Trophoblast cell (in vitro differentiated cells and primary cell): ENCODE measurements around the gene PRTN3.

Experiments
- DNase-seq, 2 donors: peaks; one replicate each; pipeline ENCODE4 v3.0.0-alpha.2; 2016
- H2AFZ ChIP-seq: 2 replicates; pipeline ENCODE4 v1.6.1; 2013; ENCODE audit warnings: low read length, moderate library complexity, mild to moderate bottlenecking; ENCODE audit not compliant: insufficient read depth, poor library complexity
- H2AK5ac ChIP-seq: 2 replicates; pipeline ENCODE4 v1.6.1; 2013; ENCODE audit warnings: mild to moderate bottlenecking, low read length
- H2BK120ac ChIP-seq: 2 replicates; pipeline ENCODE4 v1.6.1; 2013; ENCODE audit warnings: low read length, mild to moderate bottlenecking, moderate library complexity; ENCODE audit not compliant: insufficient read depth, poor library complexity
- H2BK12ac ChIP-seq: 2 replicates; pipeline ENCODE4 v1.6.1; 2013; ENCODE audit warnings: mild to moderate bottlenecking, low read length, moderate library complexity
- H2BK5ac ChIP-seq: 2 replicates; pipeline ENCODE4 v1.6.1; 2013; ENCODE audit warnings: low read length, low read depth, moderate library complexity, mild to moderate bottlenecking; ENCODE audit not compliant: poor library complexity
- H3K14ac ChIP-seq: 2 replicates; pipeline ENCODE4 v1.6.1; 2013; ENCODE audit warnings: mild to moderate bottlenecking, low read length
- H3K18ac ChIP-seq: 2 replicates; pipeline ENCODE4 v1.6.1; 2013; ENCODE audit warnings: mild to moderate bottlenecking, low read length
- H3K23ac ChIP-seq: 2 replicates; pipeline ENCODE4 v1.6.1; 2013; ENCODE audit warnings: low read length
- H3K27ac ChIP-seq: 2 replicates; pipeline ENCODE4 v1.5.1; 2013; ENCODE audit warnings: low read depth, mild to moderate bottlenecking, inconsistent platforms, low read length, moderate library complexity
- H3K27me3 ChIP-seq: 2 replicates; pipeline ENCODE4 v1.6.1; 2013; ENCODE audit warnings: inconsistent platforms, mild to moderate bottlenecking, low read length, moderate library complexity; ENCODE audit not compliant: insufficient read depth
- H3K36me3 ChIP-seq, 2 experiments: 1 replicate in 1 of 2; 2 replicates in 1 of 2; pipeline ENCODE4 v1.6.1; 2013; ENCODE audit warnings: low read length in 2 of 2, mild to moderate bottlenecking in 2 of 2, moderate library complexity in 1 of 2; ENCODE audit not compliant: insufficient read depth in 2 of 2, control insufficient read depth in 1 of 2
- H3K4ac ChIP-seq: 2 replicates; pipeline ENCODE4 v1.6.1; 2013; ENCODE audit warnings: low read depth, mild to moderate bottlenecking, low read length, moderate library complexity
- H3K4me1 ChIP-seq, 2 experiments: 1 replicate in 1 of 2; 2 replicates in 1 of 2; pipeline ENCODE4 v1.6.1; 2013; ENCODE audit warnings: low read length in 2 of 2, mild to moderate bottlenecking in 2 of 2, moderate library complexity in 1 of 2; ENCODE audit not compliant: insufficient read depth in 2 of 2, control insufficient read depth in 1 of 2
- H3K4me2 ChIP-seq: 2 replicates; pipeline ENCODE4 v1.6.1; 2013; ENCODE audit warnings: inconsistent platforms, mild to moderate bottlenecking, low read length, moderate library complexity
- H3K4me3 ChIP-seq: 2 replicates; pipeline ENCODE4 v1.5.1; 2013; ENCODE audit warnings: mild to moderate bottlenecking, low read depth, low read length, inconsistent platforms
- H3K79me1 ChIP-seq: one replicate; pipeline ENCODE4 v1.6.1; 2013; ENCODE audit warnings: low read length
- H3K79me2 ChIP-seq: 2 replicates; pipeline ENCODE4 v1.6.1; 2013; ENCODE audit warnings: low read length, mild to moderate bottlenecking; ENCODE audit not compliant: control insufficient read depth, insufficient read depth, poor library complexity
- H3K9ac ChIP-seq: 2 replicates; pipeline ENCODE4 v1.6.1; 2013; ENCODE audit warnings: mild to moderate bottlenecking, low read length
- H3K9me3 ChIP-seq: 2 replicates; pipeline ENCODE4 v1.6.1; 2013; ENCODE audit warnings: low read depth, mild to moderate bottlenecking, control low read depth, inconsistent platforms, low read length; ENCODE audit not compliant: insufficient read depth
- H4K12ac ChIP-seq: 2 replicates; pipeline ENCODE4 v1.6.1; 2013; ENCODE audit warnings: low read depth, mild to moderate bottlenecking, low read length, moderate library complexity
- H4K8ac ChIP-seq: 2 replicates; pipeline ENCODE4 v1.6.1; 2013; ENCODE audit warnings: low read depth, mild to moderate bottlenecking, low read length, moderate library complexity
- H4K91ac ChIP-seq: one replicate; pipeline ENCODE4 v1.6.1; 2013; ENCODE audit warnings: low read depth, mild to moderate bottlenecking, low read length, moderate library complexity
- WGBS: extraction: QIAGEN DNeasy Blood & Tissue Kit; methylation state at CpG from one replicate; pipeline ENCODE4 v1.1.7; 2013; ENCODE audit warnings: missing lambda C conversion rate; ENCODE audit not compliant: insufficient read length, insufficient coverage; ENCODE audit errors: extremely low coverage; 5-methylcytosine and 5-hydroxymethylcytosine counted together

PRTN3 gene

GRCh38 chr19:800360-801029, 40.3 kb upstream of the PRTN3 start:
- peak overlapping the region; percentile 0 for H3K9ac ChIP-seq
- H3K36me3 ChIP-seq, result peaks cover 65 to 68% of the 10 kb centered on the region in 2 experiments
- no peak overlapping the region for H3K23ac ChIP-seq
- H3K4me2 ChIP-seq, result peak overlapping the region; percentile 58
- DNase-seq, result peak; percentile 51 to 75
- H3K18ac ChIP-seq, result no peak overlapping the region
- no peak overlapping the region for H2AK5ac ChIP-seq
- H3K27me3 ChIP-seq, result no peaks in the 10 kb centered on the region
- no peak overlapping the region for H2BK12ac ChIP-seq
- no peak overlapping the region for H4K12ac ChIP-seq
- WGBS, result no CpG with 5 or more reads among the region's 17 CpGs
- no peak overlapping the region for H2AFZ ChIP-seq
- H3K4ac ChIP-seq, result peak overlapping the region; percentile 97
- peaks cover 23% of the 10 kb centered on the region for H3K79me1 ChIP-seq
- no peak overlapping the region for H4K8ac ChIP-seq
- no peak overlapping the region for H4K91ac ChIP-seq
- peaks cover 69% of the 10 kb centered on the region for H3K79me2 ChIP-seq
- H3K4me1 ChIP-seq, result peaks cover 28 to 30% of the 10 kb centered on the region in 2 experiments
- H3K9me3 ChIP-seq, result no peaks in the 10 kb centered on the region
- no peak overlapping the region for H3K14ac ChIP-seq
- H3K27ac ChIP-seq, result peak overlapping the region; percentile 70
- H3K4me3 ChIP-seq, result no peak overlapping the region
- H2BK5ac ChIP-seq, result peak overlapping the region; percentile 5
- H2BK120ac ChIP-seq, result no peak overlapping the region

GRCh38 chr19:801030-801860, 39.6 kb upstream of the PRTN3 start:
- H3K4me3 ChIP-seq, result no peak overlapping the region
- H3K36me3 ChIP-seq, result peaks cover 72 to 76% of the 10 kb centered on the region in 2 experiments
- no peak overlapping the region for H3K23ac ChIP-seq
- H2BK5ac ChIP-seq, result no peak overlapping the region
- DNase-seq, result peak in 1 of 2 donors; percentile 9
- H3K4ac ChIP-seq, result peak overlapping the region; percentile 97
- no peak overlapping the region for H3K9ac ChIP-seq
- H3K27ac ChIP-seq, result peak overlapping the region; percentile 70
- H2BK120ac ChIP-seq, result no peak overlapping the region
- H4K91ac ChIP-seq, result no peak overlapping the region
- H2AK5ac ChIP-seq, result no peak overlapping the region
- H3K79me2 ChIP-seq, result peaks cover 70% of the 10 kb centered on the region
- no CpG with 5 or more reads among the region's 29 CpGs for WGBS
- H3K4me1 ChIP-seq, result peaks cover 28 to 29% of the 10 kb centered on the region in 2 experiments
- no peak overlapping the region for H4K8ac ChIP-seq
- no peak overlapping the region for H2BK12ac ChIP-seq
- peak overlapping the region; percentile 58 for H3K4me2 ChIP-seq
- no peaks in the 10 kb centered on the region for H3K9me3 ChIP-seq
- peaks cover 23% of the 10 kb centered on the region for H3K79me1 ChIP-seq
- H4K12ac ChIP-seq, result no peak overlapping the region
- no peaks in the 10 kb centered on the region for H3K27me3 ChIP-seq
- no peak overlapping the region for H3K14ac ChIP-seq
- H2AFZ ChIP-seq, result peak overlapping the region; percentile 4
- no peak overlapping the region for H3K18ac ChIP-seq

GRCh38 chr19:801861-802497, 38.8 kb upstream of the PRTN3 start:
- peaks cover 70% of the 10 kb centered on the region for H3K79me2 ChIP-seq
- H3K4ac ChIP-seq, result peak overlapping the region; percentile 97
- no peak overlapping the region for H2BK12ac ChIP-seq
- H3K23ac ChIP-seq, result no peak overlapping the region
- no peak overlapping the region for H4K91ac ChIP-seq
- no peak overlapping the region for H3K18ac ChIP-seq
- no peak overlapping the region for H3K14ac ChIP-seq
- no peak overlapping the region for H3K9ac ChIP-seq
- H2BK120ac ChIP-seq, result no peak overlapping the region
- H4K8ac ChIP-seq, result no peak overlapping the region
- H3K9me3 ChIP-seq, result no peaks in the 10 kb centered on the region
- WGBS, result no CpG with 5 or more reads among the region's 23 CpGs
- H3K36me3 ChIP-seq, result peaks cover 80 to 83% of the 10 kb centered on the region in 2 experiments
- no peak overlapping the region for H4K12ac ChIP-seq
- no peak overlapping the region for H2AFZ ChIP-seq
- peaks cover 17% of the 10 kb centered on the region for H3K79me1 ChIP-seq
- H3K4me2 ChIP-seq, result peak overlapping the region; percentile 12
- peak overlapping the region; percentile 19 for H3K4me3 ChIP-seq
- no peak overlapping the region for H3K27ac ChIP-seq
- no peaks in the 10 kb centered on the region for H3K27me3 ChIP-seq
- H2AK5ac ChIP-seq, result no peak overlapping the region
- H3K4me1 ChIP-seq, result peaks cover 25 to 28% of the 10 kb centered on the region in 2 experiments
- no peak overlapping the region for H2BK5ac ChIP-seq
- DNase-seq, result no peak

- Histone ChIP-seq H3K27me3 (no peaks in the 10 kb centered on the region), H2AFZ (no peak overlapping the region), H4K12ac (no peak overlapping the region), H3K4me1 (peaks cover 25 to 28% of the 10 kb centered on the region in 2 experiments), H3K4ac (peak overlapping the region; percentile 97), H4K8ac (no peak overlapping the region), H3K9ac (no peak overlapping the region), H2BK12ac (no peak overlapping the region), H3K4me2 (no peak overlapping the region), H4K91ac (no peak overlapping the region), H3K36me3 (peaks cover 86 to 88% of the 10 kb centered on the region in 2 experiments), H3K79me1 (peaks cover 17% of the 10 kb centered on the region), H3K27ac (no peak overlapping the region), H2BK5ac (no peak overlapping the region), H2AK5ac (no peak overlapping the region), H3K4me3 (no peak overlapping the region), H3K23ac (no peak overlapping the region), H3K79me2 (peaks cover 69% of the 10 kb centered on the region), H3K9me3 (no peaks in the 10 kb centered on the region), H2BK120ac (no peak overlapping the region), H3K18ac (no peak overlapping the region), H3K14ac (no peak overlapping the region)
- no CpG with 5 or more reads among the region's 28 CpGs for WGBS
- peak in 1 of 2 donors; percentile 22 for DNase-seq
These were observed 38.2 kb upstream of the PRTN3 start for GRCh38 chr19:802498-803098.
